DND-41 (cell line): ENCODE results near the gene ADGRF5.

ENCODE experiments used
- ATAC-seq: fragments of 200-7000 bp; cut with Tn5 transposase; 3 replicates; pipeline ENCODE4 v1.9.1; 2021; ENCODE audit warnings: low read depth; ENCODE audit not compliant: insufficient read depth
- DNase-seq: peaks from one replicate; pipeline ENCODE4 v3.0.0-alpha.2; 2020
- H2AFZ ChIP-seq: 2 replicates; pipeline ENCODE4 v1.6.0; 2012; ENCODE audit warnings: low read depth, low read length
- H3K27ac ChIP-seq: 2 replicates; pipeline ENCODE4 v1.5.1; 2012; ENCODE audit warnings: low read length, inconsistent platforms
- H3K27me3 ChIP-seq: fragments of 200-600 bp; sonication (generic); 2 replicates; pipeline ENCODE4 v1.6.0; 2012; ENCODE audit warnings: low read length, mild to moderate bottlenecking, inconsistent platforms; ENCODE audit not compliant: insufficient read depth, poor library complexity
- H3K36me3 ChIP-seq: 2 replicates; pipeline ENCODE4 v1.5.1; 2012; ENCODE audit warnings: low read length, inconsistent platforms; ENCODE audit not compliant: insufficient read depth
- H3K4me1 ChIP-seq: 2 replicates; pipeline ENCODE4 v1.5.1; 2012; ENCODE audit warnings: mild to moderate bottlenecking, low read length; ENCODE audit not compliant: insufficient read depth
- H3K4me2 ChIP-seq: 2 replicates; pipeline ENCODE4 v1.6.0; 2012; ENCODE audit warnings: mild to moderate bottlenecking, moderate library complexity, low read length, inconsistent platforms; ENCODE audit not compliant: insufficient read depth
- H3K4me3 ChIP-seq, 2 experiments: fragments of 200-600 bp in 1 of 2; shearing (Covaris generic) in 1 of 2; 2 replicates each; pipeline ENCODE4 v1.5.1; 2012 to 2016; ENCODE audit warnings: inconsistent platforms in 2 of 2, low read length in 2 of 2, mild to moderate bottlenecking in 2 of 2, low read depth in 1 of 2, moderate library complexity in 1 of 2
- H3K79me2 ChIP-seq: 2 replicates; pipeline ENCODE4 v1.6.0; 2012; ENCODE audit warnings: low read length, inconsistent platforms; ENCODE audit not compliant: insufficient read depth
- H3K9ac ChIP-seq: 2 replicates; pipeline ENCODE4 v1.6.0; 2012; ENCODE audit warnings: low read depth, mild to moderate bottlenecking, inconsistent platforms, low read length, moderate library complexity
- H3K9me3 ChIP-seq: 2 replicates; pipeline ENCODE4 v1.5.1; 2012; ENCODE audit warnings: low read length, moderate library complexity, mild to moderate bottlenecking, inconsistent platforms; ENCODE audit not compliant: insufficient read depth, severe bottlenecking
- H4K20me1 ChIP-seq: 2 replicates; pipeline ENCODE4 v1.6.0; 2012; ENCODE audit warnings: low read length; ENCODE audit not compliant: insufficient read depth
- CTCF ChIP-seq: IDR thresholded peaks from 2 replicates; pipeline ENCODE4 v1.5.1; 2012; ENCODE audit warnings: borderline replicate concordance, low read length, moderate library complexity, mild to moderate bottlenecking; ENCODE audit not compliant: poor library complexity, severe bottlenecking; ENCODE audit errors: extremely low read depth
- EZH2 ChIP-seq: IDR thresholded peaks from 3 replicates; pipeline ENCODE4 v1.6.1; 2012; ENCODE audit warnings: borderline replicate concordance, low read depth, mild to moderate bottlenecking, moderate library complexity, low read length, inconsistent platforms; ENCODE audit not compliant: severe bottlenecking

Gene ADGRF5

GRCh38 chr6:46915866-46916265, 5.9 kb downstream of the ADGRF5 start:
- H3K9me3 ChIP-seq = no peaks in the 10 kb centered on the region
- no peaks in the 10 kb centered on the region for H3K27me3 ChIP-seq
- no peak overlapping the region for H3K9ac ChIP-seq
- H3K4me2 ChIP-seq = no peak overlapping the region
- no peaks in the 10 kb centered on the region for H4K20me1 ChIP-seq
- TF ChIP-seq CTCF = no peak
- no peak for TF ChIP-seq EZH2
- H3K4me1 ChIP-seq = no peaks in the 10 kb centered on the region
- ATAC-seq (no peak), DNase-seq (no peak)
- H3K27ac ChIP-seq = no peak overlapping the region
- H3K4me3 ChIP-seq = no peak overlapping the region
- no peaks in the 10 kb centered on the region for H3K79me2 ChIP-seq
- H2AFZ ChIP-seq = no peak overlapping the region
- H3K36me3 ChIP-seq = no peaks in the 10 kb centered on the region

DNA sequence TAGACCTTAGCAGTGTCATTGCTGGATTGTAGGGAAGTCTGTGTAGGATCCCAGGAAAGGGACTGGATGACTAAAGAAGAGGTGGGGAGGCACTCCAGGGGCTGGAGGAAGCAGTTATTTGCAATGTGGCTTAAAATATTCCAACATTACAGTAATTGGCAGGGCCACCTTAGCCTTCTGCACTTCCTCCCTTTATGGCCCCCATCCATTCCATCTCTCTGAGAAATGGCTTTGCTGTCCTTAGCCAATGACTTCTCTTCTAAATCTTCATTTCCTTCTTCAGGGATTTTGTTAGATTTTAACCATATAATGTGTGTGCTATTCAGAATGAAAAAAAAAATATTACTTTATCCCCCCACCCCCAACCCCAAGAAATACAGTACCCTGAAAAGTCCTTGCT, 6.4 kb downstream of the ADGRF5 start:
- Histone ChIP-seq H3K4me1 (no peaks in the 10 kb centered on the region), H3K36me3 (no peaks in the 10 kb centered on the region), H4K20me1 (no peaks in the 10 kb centered on the region), H2AFZ (no peak overlapping the region), H3K4me3 (no peak overlapping the region), H3K27ac (no peak overlapping the region), H3K9ac (no peak overlapping the region), H3K79me2 (no peaks in the 10 kb centered on the region), H3K9me3 (no peaks in the 10 kb centered on the region), H3K27me3 (no peaks in the 10 kb centered on the region), H3K4me2 (no peak overlapping the region)
- DNase-seq (no peak), ATAC-seq (no peak)
- no peak for TF ChIP-seq CTCF
- no peak for TF ChIP-seq EZH2

- no peak overlapping the region for H3K9ac ChIP-seq
- H3K4me3 ChIP-seq = no peak overlapping the region
- H2AFZ ChIP-seq = no peak overlapping the region
- no peaks in the 10 kb centered on the region for H4K20me1 ChIP-seq
- no peaks in the 10 kb centered on the region for H3K79me2 ChIP-seq
- H3K27me3 ChIP-seq = no peaks in the 10 kb centered on the region
- ATAC-seq = no peak
- H3K36me3 ChIP-seq = no peaks in the 10 kb centered on the region
- DNase-seq = no peak
- no peaks in the 10 kb centered on the region for H3K4me1 ChIP-seq
- TF ChIP-seq EZH2 (no peak), CTCF (no peak)
- no peak overlapping the region for H3K27ac ChIP-seq
- H3K4me2 ChIP-seq = no peak overlapping the region
- H3K9me3 ChIP-seq = no peaks in the 10 kb centered on the region
These were observed 7.4 kb downstream of the ADGRF5 start for GRCh38 chr6:46914279-46914810.

DNA sequence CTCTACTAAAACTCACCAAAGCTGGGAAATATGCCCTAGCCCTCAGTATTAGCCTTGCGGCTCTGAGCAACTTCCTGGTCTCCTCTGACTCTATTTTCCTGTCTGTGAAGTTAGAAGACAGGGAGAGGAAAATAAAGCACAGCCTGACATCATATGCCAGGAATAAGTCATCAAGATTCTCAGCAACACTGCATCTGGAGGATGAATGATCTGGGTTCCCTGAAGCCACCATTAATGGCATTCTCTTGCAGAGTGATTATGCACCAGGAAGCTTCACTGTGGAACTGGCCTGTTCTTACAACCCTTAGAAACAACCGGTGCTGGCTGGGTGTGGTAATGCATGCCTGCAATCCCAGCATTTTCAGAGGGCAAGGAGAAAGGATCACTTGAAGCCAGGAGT, 12.4 kb downstream of the ADGRF5 start:
- Histone ChIP-seq H3K36me3 (no peaks in the 10 kb centered on the region), H3K27me3 (no peaks in the 10 kb centered on the region), H3K27ac (no peak overlapping the region), H3K4me3 (no peak overlapping the region), H3K4me1 (no peaks in the 10 kb centered on the region), H2AFZ (no peak overlapping the region), H4K20me1 (no peaks in the 10 kb centered on the region), H3K9me3 (no peaks in the 10 kb centered on the region), H3K79me2 (no peaks in the 10 kb centered on the region), H3K9ac (no peak overlapping the region), H3K4me2 (no peak overlapping the region)
- ATAC-seq (no peak), DNase-seq (no peak)
- no peak for TF ChIP-seq CTCF
- no peak for TF ChIP-seq EZH2
